ENCODE data around the gene SIRPA.

Gene SIRPA

GRCh38 chr20:1901704-1902103 is 6.5 kb downstream of the SIRPA start:
- H3K9ac ChIP-seq: no peak overlapping the region
- H3K27ac ChIP-seq: no peak overlapping the region
- no peaks in the 10 kb centered on the region for H3K9me3 ChIP-seq
- no peak for TF ChIP-seq Cebpa-rat (IDR thresholded peaks at IDR 0.05)
- no peak overlapping the region for H3K4me2 ChIP-seq
- H4K20me1 ChIP-seq: no peaks in the 10 kb centered on the region
- peaks cover 12% of the 10 kb centered on the region for H3K4me1 ChIP-seq
- H3K4me3 ChIP-seq: no peak overlapping the region
- no peaks in the 10 kb centered on the region for H3K36me3 ChIP-seq
- peaks cover 8% of the 10 kb centered on the region for H3K27me3 ChIP-seq

- H3K4me1 ChIP-seq: peaks cover 12% of the 10 kb centered on the region
- no peak overlapping the region for H3K9ac ChIP-seq
- no peak overlapping the region for H3K4me2 ChIP-seq
- peaks cover 3% of the 10 kb centered on the region; the same call in 1 of the 2 replicates for H4K20me1 ChIP-seq
- H3K9me3 ChIP-seq: no peaks in the 10 kb centered on the region
- no peak overlapping the region for H3K4me3 ChIP-seq
- no peak for TF ChIP-seq Cebpa-rat (IDR thresholded peaks at IDR 0.05)
- H3K36me3 ChIP-seq: no peaks in the 10 kb centered on the region
- no peak overlapping the region for H3K27ac ChIP-seq
- H3K27me3 ChIP-seq: peaks cover 3% of the 10 kb centered on the region; the same call in 1 of the 2 replicates
These were observed 7.0 kb downstream of the SIRPA start for GRCh38 chr20:1902188-1902587.

GRCh38 chr20:1904135-1904534 is 8.9 kb downstream of the SIRPA start:
- Histone ChIP-seq H3K36me3 (no peaks in the 10 kb centered on the region), H3K4me3 (no peak overlapping the region), H3K27me3 (no peaks in the 10 kb centered on the region), H3K4me2 (no peak overlapping the region), H4K20me1 (peaks cover 10% of the 10 kb centered on the region; the same call in 1 of the 2 replicates), H3K27ac (no peak overlapping the region), H3K9ac (no peak overlapping the region), H3K4me1 (no peaks in the 10 kb centered on the region; the same call in 1 of the 2 replicates), H3K9me3 (no peaks in the 10 kb centered on the region)
- TF ChIP-seq Cebpa-rat (IDR thresholded peaks at IDR 0.05): no peak

- no peaks in the 10 kb centered on the region; the same call in 1 of the 2 replicates for H3K4me1 ChIP-seq
- H3K4me2 ChIP-seq: no peak overlapping the region
- H3K36me3 ChIP-seq: no peaks in the 10 kb centered on the region
- H3K27ac ChIP-seq: no peak overlapping the region
- TF ChIP-seq Cebpa-rat (IDR thresholded peaks at IDR 0.05): no peak
- peaks cover 10% of the 10 kb centered on the region; the same call in 1 of the 2 replicates for H4K20me1 ChIP-seq
- H3K9ac ChIP-seq: no peak overlapping the region
- H3K9me3 ChIP-seq: no peaks in the 10 kb centered on the region
- H3K4me3 ChIP-seq: no peak overlapping the region
- H3K27me3 ChIP-seq: no peaks in the 10 kb centered on the region
These were observed 9.8 kb downstream of the SIRPA start for GRCh38 chr20:1905009-1905408.

GRCh38 chr20:1905693-1906092 is 10.5 kb downstream of the SIRPA start:
- Histone ChIP-seq H3K9ac (no peak overlapping the region), H3K9me3 (no peaks in the 10 kb centered on the region), H4K20me1 (peaks cover 10% of the 10 kb centered on the region; the same call in 1 of the 2 replicates)

GRCh38 chr20:1906361-1907051 is 11.3 kb downstream of the SIRPA start:
- no peaks in the 10 kb centered on the region for H3K9me3 ChIP-seq
- TF ChIP-seq Cebpa-rat (IDR thresholded peaks at IDR 0.05): no peak
- H3K9ac ChIP-seq: no peak overlapping the region
- peaks cover 10% of the 10 kb centered on the region; the same call in 1 of the 2 replicates for H4K20me1 ChIP-seq
- H3K4me3 ChIP-seq: no peak overlapping the region
- no peak overlapping the region for H3K27ac ChIP-seq
- H3K27me3 ChIP-seq: no peaks in the 10 kb centered on the region
- no peaks in the 10 kb centered on the region for H3K36me3 ChIP-seq
- no peaks in the 10 kb centered on the region; the same call in 1 of the 2 replicates for H3K4me1 ChIP-seq
- H3K4me2 ChIP-seq: no peak overlapping the region

More at GRCh38 chr20:1905693-1906092, 10.5 kb downstream of the SIRPA start:
- H3K4me1 ChIP-seq: no peaks in the 10 kb centered on the region; the same call in 1 of the 2 replicates
- H3K36me3 ChIP-seq: no peaks in the 10 kb centered on the region
- H3K4me3 ChIP-seq: no peak overlapping the region
- TF ChIP-seq Cebpa-rat (IDR thresholded peaks at IDR 0.05): no peak
- no peak overlapping the region for H3K27ac ChIP-seq
- H3K27me3 ChIP-seq: no peaks in the 10 kb centered on the region
- H3K4me2 ChIP-seq: no peak overlapping the region

- no peak overlapping the region for H3K4me3 ChIP-seq
- H3K36me3 ChIP-seq: no peaks in the 10 kb centered on the region
- no peaks in the 10 kb centered on the region; the same call in 1 of the 2 replicates for H3K4me1 ChIP-seq
- no peak for TF ChIP-seq Cebpa-rat (IDR thresholded peaks at IDR 0.05)
- no peaks in the 10 kb centered on the region for H3K27me3 ChIP-seq
- H4K20me1 ChIP-seq: peaks cover 10% of the 10 kb centered on the region; the same call in 1 of the 2 replicates
- H3K4me2 ChIP-seq: no peak overlapping the region
- no peak overlapping the region for H3K27ac ChIP-seq
- no peaks in the 10 kb centered on the region for H3K9me3 ChIP-seq
- no peak overlapping the region for H3K9ac ChIP-seq
These were observed 12.4 kb downstream of the SIRPA start for GRCh38 chr20:1907586-1907985.

GRCh38 chr20:1908191-1908590 is 13.0 kb downstream of the SIRPA start:
- H3K4me3 ChIP-seq: no peak overlapping the region
- no peaks in the 10 kb centered on the region for H3K27me3 ChIP-seq
- no peak overlapping the region for H3K27ac ChIP-seq
- no peak overlapping the region for H3K9ac ChIP-seq
- no peak overlapping the region for H3K4me2 ChIP-seq
- H3K4me1 ChIP-seq: no peaks in the 10 kb centered on the region; the same call in 1 of the 2 replicates
- no peak for TF ChIP-seq Cebpa-rat (IDR thresholded peaks at IDR 0.05)
- no peaks in the 10 kb centered on the region for H3K36me3 ChIP-seq
- no peaks in the 10 kb centered on the region for H3K9me3 ChIP-seq
- H4K20me1 ChIP-seq: peaks cover 10% of the 10 kb centered on the region; the same call in 1 of the 2 replicates

- H3K4me2 ChIP-seq: no peak overlapping the region
- H3K27me3 ChIP-seq: no peaks in the 10 kb centered on the region
- no peak overlapping the region for H3K27ac ChIP-seq
- H3K9ac ChIP-seq: no peak overlapping the region
- H3K9me3 ChIP-seq: no peaks in the 10 kb centered on the region
- TF ChIP-seq Cebpa-rat (IDR thresholded peaks at IDR 0.05): no peak
- no peaks in the 10 kb centered on the region for H3K36me3 ChIP-seq
- H3K4me3 ChIP-seq: no peak overlapping the region
- no peaks in the 10 kb centered on the region; the same call in 1 of the 2 replicates for H3K4me1 ChIP-seq
- H4K20me1 ChIP-seq: peaks cover 10% of the 10 kb centered on the region; the same call in 1 of the 2 replicates
These were observed 13.9 kb downstream of the SIRPA start for GRCh38 chr20:1909097-1909496.

GRCh38 chr20:1911536-1911935 is 16.3 kb downstream of the SIRPA start:
- H4K20me1 ChIP-seq: peaks cover 10% of the 10 kb centered on the region; the same call in 1 of the 2 replicates
- H3K4me3 ChIP-seq: no peak overlapping the region
- H3K27ac ChIP-seq: no peak overlapping the region
- no peak overlapping the region for H3K9ac ChIP-seq
- no peak for TF ChIP-seq Cebpa-rat (IDR thresholded peaks at IDR 0.05)
- no peaks in the 10 kb centered on the region for H3K9me3 ChIP-seq
- no peaks in the 10 kb centered on the region for H3K27me3 ChIP-seq
- H3K4me1 ChIP-seq: no peaks in the 10 kb centered on the region; the same call in 1 of the 2 replicates
- no peaks in the 10 kb centered on the region for H3K36me3 ChIP-seq
- H3K4me2 ChIP-seq: no peak overlapping the region

Data from BLaER1 (cell line).